CMK (cell line): ENCODE measurements around the gene IRF2BPL.

ENCODE experiments used
- DNase-seq: peaks from one replicate; pipeline ENCODE4 v3.0.0-alpha.2; 2010; ENCODE audit warnings: low read depth

The IRF2BPL gene

GRCh38 chr14:77028384-77029231 lies at the start of gene IRF2BPL:
IRF2BPL (minus strand) TSS chr14:77028708; CDS start chr14:77027792, 916 bp downstream.
- peak; percentile 81 for DNase-seq

GRCh38 chr14:77077040-77077439 lies 48.5 kb upstream of the IRF2BPL start:
- no peak for DNase-seq

GRCh38 chr14:77076113-77076631 lies 47.7 kb upstream of the IRF2BPL start:
- no peak for DNase-seq

GRCh38 chr14:77074969-77075368 lies 46.5 kb upstream of the IRF2BPL start:
- DNase-seq = no peak

- DNase-seq = no peak
Measured at GRCh38 chr14:77071938-77072388, 43.5 kb upstream of the IRF2BPL start.

GRCh38 chr14:77069551-77069950 lies 41.0 kb upstream of the IRF2BPL start:
- DNase-seq = no peak

GRCh38 chr14:77068517-77069200 lies 40.2 kb upstream of the IRF2BPL start:
- DNase-seq = no peak

- DNase-seq = no peak
Measured at GRCh38 chr14:77067632-77068516, 39.4 kb upstream of the IRF2BPL start.

GRCh38 chr14:77066578-77067172 lies 38.2 kb upstream of the IRF2BPL start:
- no peak for DNase-seq

- DNase-seq = no peak
Measured at GRCh38 chr14:77065851-77066577, 37.5 kb upstream of the IRF2BPL start.

GRCh38 chr14:77064521-77065178 lies 36.1 kb upstream of the IRF2BPL start:
- no peak for DNase-seq

GRCh38 chr14:77063571-77064171 lies 35.2 kb upstream of the IRF2BPL start:
- no peak for DNase-seq

GRCh38 chr14:77062261-77062660 lies 33.8 kb upstream of the IRF2BPL start:
- no peak for DNase-seq

GRCh38 chr14:77061630-77062257 lies 33.2 kb upstream of the IRF2BPL start:
- no peak for DNase-seq

GRCh38 chr14:77059276-77059915 lies 30.9 kb upstream of the IRF2BPL start:
- no peak for DNase-seq

- DNase-seq = no peak
Measured at GRCh38 chr14:77058785-77059184, 30.3 kb upstream of the IRF2BPL start.

- no peak for DNase-seq
Measured at GRCh38 chr14:77058117-77058516, 29.6 kb upstream of the IRF2BPL start.

- DNase-seq = no peak
Measured at GRCh38 chr14:77055981-77056380, 27.5 kb upstream of the IRF2BPL start.

- no peak for DNase-seq
Measured at GRCh38 chr14:77055306-77055705, 26.8 kb upstream of the IRF2BPL start.
